GM13977 (cell line): ENCODE data around the gene SEC61B.

Source experiments
- DNase-seq: peaks from one replicate; pipeline ENCODE4 v3.0.0; 2012; ENCODE audit warnings: low spot score
- in situ Hi-C: fragments of 300-500 bp; cut with MboI; formaldehyde crosslinking; loops from one replicate; pipeline ENCODE4 v1.12.0; 2022; ENCODE audit warnings: low sequenced_read_pairs, low pct_unique_long_range_greater_than_20kb, mixed read lengths, inconsistent platforms; ENCODE audit not compliant: unreplicated experiment
- TF ChIP-seq, protein P1 (sequence below): IDR thresholded peaks from 2 replicates; pipeline ENCODE4 v1.5.1; 2012; ENCODE audit warnings: mild to moderate bottlenecking, control low read depth; ENCODE audit not compliant: insufficient read depth; ENCODE audit errors: extremely low read depth, missing control alignments

Gene SEC61B

DNA sequence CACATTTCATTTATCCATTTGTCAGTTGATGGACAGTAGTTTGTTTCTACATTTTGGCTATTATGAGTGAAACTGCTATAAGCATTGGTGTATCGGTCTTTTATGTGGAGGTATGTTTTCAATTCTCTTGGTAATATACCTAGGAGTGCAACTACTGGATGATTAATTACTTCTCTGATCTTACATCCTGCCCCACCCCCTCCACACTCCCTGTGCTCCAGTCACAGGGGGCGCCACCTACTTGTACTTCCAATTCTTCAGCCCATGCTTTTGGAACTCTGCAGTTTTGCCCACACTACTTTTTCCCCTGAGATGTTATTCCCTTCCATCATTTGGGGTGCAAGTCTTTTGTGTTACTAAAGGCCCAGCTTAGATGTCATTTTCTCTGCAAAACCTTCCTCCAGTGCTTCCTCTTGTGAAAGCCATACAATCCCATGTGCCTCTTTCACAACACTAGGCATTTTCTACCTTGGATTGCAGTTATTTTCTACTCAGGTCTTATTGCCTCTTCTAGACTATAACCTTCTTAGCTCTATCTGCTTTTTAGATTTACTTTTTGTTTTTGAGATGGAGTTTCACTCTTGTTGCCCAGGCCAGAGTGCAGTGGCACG is 42.1 kb downstream of the SEC61B start:
- no peak for DNase-seq

DNA sequence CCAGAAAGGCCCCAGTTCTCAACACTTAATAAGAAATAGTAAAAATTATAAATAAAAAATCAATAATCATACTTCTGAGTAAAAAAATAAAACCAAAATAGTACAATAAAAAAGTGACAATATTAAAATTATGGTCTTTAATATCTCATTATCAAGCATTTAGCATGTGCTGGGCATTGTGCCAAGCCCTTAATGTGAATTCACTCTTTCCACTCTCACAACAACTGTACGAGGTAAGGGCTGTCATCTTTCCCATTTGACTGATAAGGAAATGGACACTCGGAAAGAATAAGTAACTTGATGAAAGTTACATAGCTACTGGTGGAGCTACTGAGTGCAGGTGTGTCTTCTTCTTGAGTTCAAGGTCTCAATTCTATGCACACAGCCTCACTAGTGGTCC is 43.6 kb downstream of the SEC61B start:
- TF ChIP-seq, protein P1, sequence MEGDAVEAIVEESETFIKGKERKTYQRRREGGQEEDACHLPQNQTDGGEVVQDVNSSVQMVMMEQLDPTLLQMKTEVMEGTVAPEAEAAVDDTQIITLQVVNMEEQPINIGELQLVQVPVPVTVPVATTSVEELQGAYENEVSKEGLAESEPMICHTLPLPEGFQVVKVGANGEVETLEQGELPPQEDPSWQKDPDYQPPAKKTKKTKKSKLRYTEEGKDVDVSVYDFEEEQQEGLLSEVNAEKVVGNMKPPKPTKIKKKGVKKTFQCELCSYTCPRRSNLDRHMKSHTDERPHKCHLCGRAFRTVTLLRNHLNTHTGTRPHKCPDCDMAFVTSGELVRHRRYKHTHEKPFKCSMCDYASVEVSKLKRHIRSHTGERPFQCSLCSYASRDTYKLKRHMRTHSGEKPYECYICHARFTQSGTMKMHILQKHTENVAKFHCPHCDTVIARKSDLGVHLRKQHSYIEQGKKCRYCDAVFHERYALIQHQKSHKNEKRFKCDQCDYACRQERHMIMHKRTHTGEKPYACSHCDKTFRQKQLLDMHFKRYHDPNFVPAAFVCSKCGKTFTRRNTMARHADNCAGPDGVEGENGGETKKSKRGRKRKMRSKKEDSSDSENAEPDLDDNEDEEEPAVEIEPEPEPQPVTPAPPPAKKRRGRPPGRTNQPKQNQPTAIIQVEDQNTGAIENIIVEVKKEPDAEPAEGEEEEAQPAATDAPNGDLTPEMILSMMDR, result no peak
- DNase-seq, result no peak
- in situ Hi-C loops, result no loop called here

More for the DNA sequence above, 42.1 kb downstream of the SEC61B start:
- TF ChIP-seq, protein P1, result peak; percentile 34
- in situ Hi-C loops, result no loop called here

DNA sequence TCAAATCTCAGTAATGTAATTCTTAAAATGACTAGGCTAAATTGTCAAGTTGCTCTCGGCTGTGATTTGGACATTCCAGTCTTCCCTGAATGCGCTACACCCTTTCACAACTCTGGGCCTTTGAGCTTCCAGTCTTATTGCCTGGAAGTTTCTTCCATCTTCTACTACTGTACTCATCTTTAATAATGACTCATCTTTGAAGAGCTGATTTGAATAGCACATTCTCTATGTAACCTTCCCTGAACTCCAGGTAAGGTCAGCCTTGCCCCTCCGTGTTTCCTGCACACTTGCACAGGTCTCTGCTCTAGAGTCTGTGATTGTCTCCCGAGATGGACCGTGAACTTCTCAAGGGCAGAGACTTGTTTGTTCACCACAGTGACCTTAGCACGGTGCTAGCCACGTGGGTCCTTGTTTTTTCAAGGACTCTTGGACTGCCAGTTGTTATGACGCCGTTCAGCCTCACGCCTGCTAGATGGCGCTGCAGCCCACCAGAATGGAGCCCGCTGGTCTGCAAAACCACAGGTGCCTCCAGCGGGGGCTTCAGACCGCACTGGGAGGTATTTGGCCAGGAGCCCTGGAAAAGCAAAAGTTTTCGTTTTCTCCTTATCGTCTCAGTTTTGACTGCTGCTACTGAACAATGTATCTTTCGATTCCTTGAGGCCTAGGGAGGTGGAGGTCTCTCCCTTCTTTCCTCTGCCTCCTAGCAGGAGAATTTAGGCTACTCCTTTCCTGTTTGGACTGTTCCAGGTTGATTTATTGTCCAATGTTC is 44.4 kb downstream of the SEC61B start:
- peak; percentile 53 for DNase-seq
- TF ChIP-seq, protein P1, result peak; percentile 93
- in situ Hi-C loops, result no loop called here

DNA sequence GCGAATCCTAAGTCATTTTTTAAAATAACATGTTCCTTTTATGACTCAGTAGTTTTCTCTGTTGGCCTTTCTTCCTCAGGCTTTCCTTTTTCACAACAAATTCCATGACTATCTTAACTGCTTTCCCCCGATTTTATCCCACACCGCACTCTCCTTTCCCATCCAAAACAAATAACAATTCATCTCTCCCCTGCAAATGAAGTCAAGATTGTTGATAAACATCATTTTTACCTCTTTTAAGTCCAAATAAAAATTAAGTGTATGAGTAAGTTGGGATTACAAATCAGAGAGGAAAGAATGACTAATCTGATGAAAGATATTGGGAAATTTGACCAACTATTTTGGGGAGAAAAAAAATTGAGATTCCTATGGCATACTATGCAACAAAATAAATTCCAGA is 47.3 kb downstream of the SEC61B start:
- TF ChIP-seq, protein P1, result no peak
- DNase-seq, result no peak
- in situ Hi-C loops, result no loop called here

DNA sequence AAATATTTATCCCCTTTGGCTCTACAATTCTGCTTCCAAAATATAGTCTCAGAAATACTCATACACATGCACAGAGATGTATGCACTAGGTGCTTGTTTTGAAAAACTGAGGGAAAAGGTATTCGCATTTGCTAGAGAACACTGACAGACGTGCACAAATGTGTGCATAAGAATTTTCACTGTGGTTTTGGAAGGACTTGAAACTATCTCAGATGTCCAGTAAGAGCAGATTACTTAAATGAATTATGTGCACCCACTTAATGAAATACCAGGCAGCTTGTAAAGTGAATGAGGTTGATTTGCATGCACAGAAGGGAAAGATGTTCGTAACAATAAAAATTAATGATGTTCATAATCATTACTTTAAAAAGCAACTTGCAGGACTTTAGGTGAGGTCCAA is 48.4 kb downstream of the SEC61B start:
- no peak for DNase-seq
- in situ Hi-C loops, result no loop called here
- TF ChIP-seq, protein P1, result no peak

DNA sequence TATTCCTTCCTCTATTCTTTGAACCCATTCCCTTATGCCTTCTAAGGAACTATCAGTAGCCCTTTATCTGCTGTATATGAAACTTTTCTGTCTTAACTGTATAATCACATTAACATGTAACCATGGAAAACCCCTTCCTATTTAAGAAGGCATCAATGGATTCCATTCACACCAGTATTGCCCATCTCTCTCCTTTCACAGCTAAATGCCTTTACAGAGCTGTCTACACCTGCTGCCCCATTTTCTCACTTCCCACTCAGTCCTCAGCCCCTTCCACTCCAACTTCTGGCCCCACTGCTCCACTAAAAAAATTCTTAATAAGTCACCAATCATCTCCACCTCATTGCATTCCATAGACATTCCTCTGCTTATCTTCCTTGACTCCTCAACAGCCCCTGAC is 50.8 kb downstream of the SEC61B start:
- in situ Hi-C loops, result no loop called here
- DNase-seq, result no peak
- TF ChIP-seq, protein P1, result no peak
